B cell (primary cell): ENCODE measurements around the gene PPFIA2. TPM values are rescaled to one million over a fixed set of nuclear protein-coding genes. Genes with fewer than 3 reads are reported as not detected.

Source experiments
- ATAC-seq: fragments of 200-7000 bp; cut with Tn5 transposase; one replicate; pipeline ENCODE4 v1.10.0; 2021; ENCODE audit warnings: low read depth, mild to moderate bottlenecking, moderate number of reproducible peaks, moderate library complexity
- CTCF ChIA-PET: fragments of 350-600 bp; sonication (Branson Sonifier 250); formaldehyde crosslinking; loops from one replicate; lab custom pipeline; 2021; ENCODE audit warnings: antibody characterized with exemption, inconsistent platforms; lab: Charles Lee
- POLR2A ChIA-PET: fragments of 350-600 bp; sonication (Branson Sonifier 250); formaldehyde crosslinking; loops from one replicate; lab custom pipeline; 2021; ENCODE audit warnings: antibody characterized with exemption; lab: Charles Lee
- DNase-seq: peaks from one replicate; pipeline ENCODE4 v3.0.0; 2013
- H2AFZ ChIP-seq: 2 replicates; pipeline ENCODE4 v1.6.1; 2012; ENCODE audit warnings: mild to moderate bottlenecking, low read depth, low read length; ENCODE audit not compliant: insufficient read depth, poor library complexity, severe bottlenecking
- H3K27ac ChIP-seq, 2 donors: 1 replicate in 1 of 2; 2 replicates in 1 of 2; pipeline ENCODE4 v1.5.1; 2012 to 2013; ENCODE audit warnings: low read length in 2 of 2, mild to moderate bottlenecking in 2 of 2, moderate library complexity in 1 of 2
- H3K27me3 ChIP-seq, 4 experiments: fragments of 200-600 bp in 1 of 4; sonication (generic) in 1 of 4; replicated peaks in 1 of 4; 1 replicate in 2 of 4; 2 replicates in 2 of 4; pipeline versions ENCODE4 v1.6.1 to v1.7.0; 2013 to 2016; ENCODE audit warnings: low read length in 3 of 4, mild to moderate bottlenecking in 2 of 4, mixed read lengths in 1 of 4, moderate library complexity in 1 of 4; ENCODE audit not compliant: insufficient read depth in 4 of 4, control insufficient read depth in 3 of 4; ENCODE audit errors: control extremely low read depth in 1 of 4
- H3K36me3 ChIP-seq, 2 experiments: replicated peaks in 1 of 2; 1 replicate in 1 of 2; 2 replicates in 1 of 2; pipeline versions ENCODE4 v1.6.1 to v1.7.1; 2013; ENCODE audit warnings: low read length in 1 of 2; ENCODE audit not compliant: insufficient read depth in 2 of 2, control insufficient read depth in 1 of 2; ENCODE audit errors: control extremely low read depth in 1 of 2, extremely low read depth in 1 of 2
- H3K4me1 ChIP-seq, 2 donors: fragments of 200-600 bp in 1 of 2; sonication (generic) in 1 of 2; 1 replicate in 1 of 2; 2 replicates in 1 of 2; pipeline versions ENCODE4 v1.5.1 to v1.6.1; 2013 to 2017; ENCODE audit warnings: low read length in 2 of 2; ENCODE audit not compliant: control insufficient read depth in 2 of 2, insufficient read depth in 2 of 2
- H3K4me2 ChIP-seq: replicated peaks from 2 replicates; pipeline ENCODE3; 2012; ENCODE audit warnings: mild to moderate bottlenecking, low read depth, low read length; ENCODE audit not compliant: poor library complexity, severe bottlenecking
- H3K4me3 ChIP-seq, 5 experiments: fragments of 200-600 bp in 1 of 5; sonication (generic) in 1 of 5; 1 replicate in 3 of 5; 2 replicates in 2 of 5; pipeline versions ENCODE4 v1.5.1 to v1.7.0; 2011 to 2016; ENCODE audit warnings: low read length in 4 of 5, mild to moderate bottlenecking in 4 of 5, low read depth in 2 of 5, control low read depth in 1 of 5, moderate library complexity in 1 of 5; ENCODE audit not compliant: insufficient read depth in 1 of 5; ENCODE audit errors: control extremely low read depth in 1 of 5, extremely low read depth in 1 of 5
- H3K79me2 ChIP-seq: fragments of 200-600 bp; sonication (generic); one replicate; pipeline ENCODE4 v1.6.0; 2016; ENCODE audit warnings: low read length; ENCODE audit not compliant: control insufficient read depth, insufficient read depth
- H3K9ac ChIP-seq: fragments of 200-600 bp; sonication (generic); 2 replicates; pipeline ENCODE4 v1.6.1; 2017; ENCODE audit warnings: mild to moderate bottlenecking, low read length, moderate library complexity
- H3K9me3 ChIP-seq, 3 donors: one replicate each; pipeline versions ENCODE4 v1.6.1 to v1.7.1; 2013; ENCODE audit warnings: low read length in 2 of 3; ENCODE audit not compliant: control insufficient read depth in 2 of 3, insufficient read depth in 1 of 3; ENCODE audit errors: control extremely low read depth in 1 of 3
- H4K20me1 ChIP-seq: 2 replicates; pipeline ENCODE4 v1.6.0; 2012; ENCODE audit warnings: mild to moderate bottlenecking, low read length; ENCODE audit not compliant: insufficient read depth, control insufficient read depth, poor library complexity, severe bottlenecking
- H3K27ac Mint-ChIP-seq: one replicate; pipeline ENCODE4 v1.8.0; 2021; ENCODE audit warnings: mixed read lengths
- H3K27me3 Mint-ChIP-seq: one replicate; pipeline ENCODE4 v1.8.0; 2021; ENCODE audit warnings: mixed read lengths
- H3K4me1 Mint-ChIP-seq: one replicate; pipeline ENCODE4 v1.8.0; 2021; ENCODE audit warnings: mixed read lengths
- H3K4me3 Mint-ChIP-seq: one replicate; pipeline ENCODE4 v1.8.0; 2021; ENCODE audit warnings: mixed read lengths
- H3K9me3 Mint-ChIP-seq: one replicate; pipeline ENCODE4 v1.8.0; 2022; ENCODE audit warnings: mixed read lengths; ENCODE audit not compliant: insufficient read depth
- CTCF ChIP-seq: fragments of 200-600 bp; IDR thresholded peaks from one replicate; pipeline ENCODE4 v1.8.0; 2022; ENCODE audit warnings: antibody characterized with exemption, mild to moderate bottlenecking
- EZH2 ChIP-seq: IDR thresholded peaks from 2 replicates; pipeline ENCODE4 v1.6.1; 2012; ENCODE audit warnings: borderline replicate concordance, low read depth, mild to moderate bottlenecking, moderate library complexity, low read length; ENCODE audit not compliant: insufficient read depth, poor library complexity, severe bottlenecking
- WGBS: methylation state at CpG from one replicate; pipeline ENCODE4 v1.1.5; 2013; ENCODE audit warnings: missing lambda C conversion rate; ENCODE audit not compliant: insufficient coverage; 5-methylcytosine and 5-hydroxymethylcytosine counted together
- intact Hi-C: fragments of 100-400 bp; cut with micrococcal nuclease; formaldehyde crosslinking; loops from one replicate; pipeline ENCODE4 v1.10.0; 2022
- polyA plus RNA-seq: library from polyadenylated mRNA; depleted of rRNA; stranded (reverse); fragments of >200 nt; gene quantifications from 2 replicates; pipeline ENCODE4 v1.2.3, GENCODE V29; 2012
- total RNA-seq, 2 donors: library from RNA; stranded (reverse); fragments of 120-200 nt in 1 of 2; gene quantifications; 1 replicate in 1 of 2; 2 replicates in 1 of 2; pipeline versions ENCODE4 v1.2.3 to v1.2.4, GENCODE V29; 2013 to 2022

PPFIA2 gene
- total and polyA plus RNA-seq, 2 donors (not counting 1 experiment from before 2014, with no cell fraction given) = not detected

DNA sequence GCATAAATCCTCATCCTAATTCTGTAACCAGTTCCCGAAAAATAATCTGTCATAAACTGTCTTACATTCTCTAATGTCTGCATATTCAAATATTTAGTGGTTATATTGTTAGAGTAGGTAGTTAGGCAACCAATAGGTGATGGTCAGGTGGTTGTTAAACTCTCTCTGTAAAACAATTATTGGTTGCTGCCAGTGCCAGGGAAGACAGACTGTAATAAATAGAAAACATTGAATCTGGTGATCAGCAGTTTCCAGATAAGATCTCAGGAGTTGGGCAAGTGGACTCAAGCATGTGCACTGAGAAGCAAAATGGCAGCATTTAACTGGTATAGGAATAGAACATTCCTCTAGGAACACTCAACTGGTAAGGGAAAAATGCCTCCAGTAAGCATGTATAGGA lies 355.8 kb downstream of the PPFIA2 start:
- Histone ChIP-seq H3K9me3 (peaks cover 0 to 2% (median 0%) of the 10 kb centered on the region in 3 donors), H3K4me1 (no peaks in the 10 kb centered on the region), H4K20me1 (no peaks in the 10 kb centered on the region), H3K27me3 (no peaks in the 10 kb centered on the region), H3K79me2 (no peaks in the 10 kb centered on the region), H2AFZ (no peak overlapping the region), H3K4me3 (no peak overlapping the region), H3K4me2 (no peak overlapping the region), H3K36me3 (no peaks in the 10 kb centered on the region), H3K9ac (no peak overlapping the region), H3K27ac (no peak overlapping the region)
- Mint-ChIP-seq H3K4me1 (no peaks in the 10 kb centered on the region), H3K9me3 (no peaks in the 10 kb centered on the region), H3K27me3 (no peaks in the 10 kb centered on the region), H3K4me3 (no peak overlapping the region), H3K27ac (no peak overlapping the region)
- WGBS = no CpG with 5 or more reads among the region's 1 CpG
- ATAC-seq (no peak), DNase-seq (no peak)
- POLR2A ChIA-PET = no interaction called here
- CTCF ChIA-PET = no interaction called here
- TF ChIP-seq CTCF = no peak
- no peak for TF ChIP-seq EZH2
- intact Hi-C loops = no loop called here

DNA sequence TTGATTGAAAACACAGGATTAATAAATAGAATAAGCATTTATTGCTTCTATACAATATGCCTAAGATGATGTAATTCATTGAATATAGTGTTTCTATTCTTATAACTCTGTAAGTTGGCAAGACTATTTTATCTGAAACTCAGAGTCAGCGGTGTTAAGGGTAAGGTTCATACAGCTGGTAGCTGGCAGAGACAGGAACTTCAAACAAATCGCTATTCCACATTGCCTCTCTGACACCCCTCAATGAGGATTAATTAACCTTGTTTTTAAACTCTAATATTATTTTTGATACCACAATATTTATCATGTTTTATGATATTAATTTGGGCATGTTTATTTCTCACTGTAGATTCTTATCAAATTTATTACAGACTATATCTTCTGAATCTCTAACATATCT lies 357.9 kb downstream of the PPFIA2 start:
- Histone ChIP-seq H3K79me2 (no peaks in the 10 kb centered on the region), H3K27me3 (no peaks in the 10 kb centered on the region), H2AFZ (no peak overlapping the region), H3K4me3 (no peak overlapping the region), H3K9ac (no peak overlapping the region), H3K4me1 (no peaks in the 10 kb centered on the region), H3K27ac (no peak overlapping the region), H3K4me2 (no peak overlapping the region), H3K36me3 (no peaks in the 10 kb centered on the region), H4K20me1 (no peaks in the 10 kb centered on the region), H3K9me3 (no peaks in the 10 kb centered on the region)
- WGBS = no CpG with 5 or more reads among the region's 2 CpGs
- no peak overlapping the region for H3K4me3 Mint-ChIP-seq
- ATAC-seq = no peak
- ChIA-PET CTCF (no interaction called here), POLR2A (no interaction called here)
- intact Hi-C loops = no loop called here
- TF ChIP-seq EZH2 = no peak
- TF ChIP-seq CTCF = no peak
- no peaks in the 10 kb centered on the region for H3K4me1 Mint-ChIP-seq
- no peaks in the 10 kb centered on the region for H3K27me3 Mint-ChIP-seq
- no peak for DNase-seq
- H3K9me3 Mint-ChIP-seq = no peaks in the 10 kb centered on the region
- H3K27ac Mint-ChIP-seq = no peak overlapping the region
